GM12878 (cell line): Measurements from ENCODE around the gene UCN2. TPM values are rescaled to one million over a fixed set of nuclear protein-coding genes. Genes with fewer than 3 reads are reported as not detected.

Source experiments
- ATF2 ChIP-seq: IDR thresholded peaks from 2 replicates; pipeline ENCODE4 v1.6.1; 2012; ENCODE audit warnings: low read length, inconsistent platforms
- CREM ChIP-seq: IDR thresholded peaks from 2 replicates; pipeline ENCODE4 v1.6.1; 2014; ENCODE audit warnings: antibody characterized with exemption, low read depth
- CTCF ChIP-seq, 3 experiments: IDR thresholded peaks in 2 of 3; conservative IDR thresholded peaks in 1 of 3; 2 replicates each; pipeline ENCODE4 v1.5.1; 2011; ENCODE audit warnings: low read depth in 3 of 3, low read length in 3 of 3, mild to moderate bottlenecking in 3 of 3, control low read depth in 2 of 3, moderate library complexity in 2 of 3, inconsistent platforms in 1 of 3, mixed read lengths in 1 of 3; ENCODE audit not compliant: control insufficient read depth in 2 of 3, insufficient read depth in 1 of 3; ENCODE audit errors: extremely low read depth in 1 of 3
- EGR1 ChIP-seq, 2 experiments: IDR thresholded peaks; 1 replicate in 1 of 2; 2 replicates in 1 of 2; pipeline ENCODE4 v1.6.1; 2011 to 2012; ENCODE audit warnings: low read depth in 2 of 2, low read length in 2 of 2, borderline replicate concordance in 1 of 2, mild to moderate bottlenecking in 1 of 2, moderate library complexity in 1 of 2
- JUND ChIP-seq: IDR thresholded peaks from 2 replicates; pipeline ENCODE4 v1.6.1; 2012; ENCODE audit warnings: low read depth, mild to moderate bottlenecking, low read length, improper control_type of control experiment, moderate library complexity
- MLLT1 ChIP-seq: fragments of 450-650 bp; IDR thresholded peaks from 2 replicates; pipeline ENCODE4 v1.6.1; 2016; ENCODE audit warnings: mild to moderate bottlenecking
- PKNOX1 ChIP-seq: fragments of 450-650 bp; IDR thresholded peaks from 2 replicates; pipeline ENCODE4 v1.6.1; 2016; ENCODE audit warnings: mild to moderate bottlenecking
- RCOR1 ChIP-seq: conservative IDR thresholded peaks from 2 replicates; pipeline ENCODE4 v1.6.1; 2012; ENCODE audit warnings: low read depth, low read length, improper control_type of control experiment
- RELA ChIP-seq: fragments of 450-650 bp; IDR thresholded peaks from 2 replicates; pipeline ENCODE4 v1.8.0; 2014; ENCODE audit warnings: borderline replicate concordance; ENCODE audit not compliant: partially characterized antibody
- SMC3 ChIP-seq: IDR thresholded peaks from 2 replicates; pipeline ENCODE4 v1.6.1; 2011; ENCODE audit warnings: low read length, improper control_type of control experiment, borderline replicate concordance
- SREBF2 ChIP-seq: IDR thresholded peaks from 2 replicates; pipeline ENCODE4 v1.6.1; 2012; ENCODE audit warnings: mild to moderate bottlenecking, low read length
- ZNF207 ChIP-seq: fragments of 450-650 bp; IDR thresholded peaks from 2 replicates; pipeline ENCODE4 v1.6.1; 2014; ENCODE audit warnings: antibody characterized with exemption, mild to moderate bottlenecking, borderline replicate concordance
- polyA plus RNA-seq, 11 experiments: library from polyadenylated mRNA; depleted of rRNA in 4 of 11; unstranded in 6 of 11; stranded (reverse) in 5 of 11; fragments of >200 nt; fragmentation: Nextera tagmentation in 4 of 11; fragmentation: Illumina TruSeq in 1 of 11; extraction: Ambion mirVana in 4 of 11; extraction: Trizol in 1 of 11; gene quantifications; 1 replicate in 1 of 11; 2 replicates in 10 of 11; pipeline versions ENCODE4 v1.2.1 to v1.2.3, GENCODE V29; 2011 to 2016; ENCODE audit warnings: inconsistent platforms in 2 of 11, missing spikeins in 2 of 11, low read depth in 1 of 11
- total RNA-seq, 4 experiments: library from RNA; depleted of rRNA in 3 of 4; stranded (reverse); fragments of >200 nt in 3 of 4; fragmentation: Illumina TruSeq in 1 of 4; extraction: Trizol in 1 of 4; gene quantifications; 2 replicates each; pipeline versions ENCODE4 v1.2.1 to v1.2.3, GENCODE V29; 2013 to 2021

UCN2 gene
- total and polyA plus RNA-seq, 10 of the 15 experiments (the other 5 are each of a cell fraction or from before 2014, with no cell fraction given) = 0.05 TPM; not detected in 9

- TF ChIP-seq MLLT1 (0 out of 2 replicates have a peak, but pooled peaks have one; percentile 45), SREBF2 (no peak), ZNF207 (0 out of 2 replicates have a peak, but pooled peaks have one; percentile 42), EGR1 (IDR thresholded peaks at IDR 0.05; ENCODE audit: borderline replicate concordance in 1 of 2, low read depth in 2 of 2, low read length in 2 of 2) (peak in 1 of 2 experiments; percentile 84; a peak in 2 of 3 replicates), JUND (no peak), RELA (peak; percentile 25), ATF2 (no peak), CTCF (IDR thresholded peaks at IDR 0.05 in 2 of 3, conservative IDR thresholded peaks at IDR 0.05 in 1 of 3; ENCODE audit: control insufficient read depth in 2 of 3, extremely low read depth in 1 of 3, insufficient read depth in 1 of 3, low read depth in 3 of 3, low read length in 3 of 3) (peak; percentile 60 to 89 (median 80)), CREM (peak; percentile 10; the same call in 1 of the 2 replicates), PKNOX1 (peak; percentile 48; the same call in 1 of the 2 replicates), SMC3 (peak; percentile 57), RCOR1 (0 out of 2 replicates have a peak, but pooled peaks have one; percentile 6)
Observed at GRCh38 chr3:48609088-48610005, 45.8 kb upstream of the UCN2 start, which contains the start of gene UQCRC1 (continued).
